Peyer's patch (tissue), 4 donors: ENCODE results near the gene SULT1B1. TPM values are rescaled to one million over a fixed set of nuclear protein-coding genes. Genes with fewer than 3 reads are reported as not detected.
A peak's percentile ranks its signal among the peaks of the same experiment; 100 is the strongest.

Experiments used
- DNase-seq, 3 donors: peaks; one replicate each; pipeline ENCODE4 v3.0.0-alpha.2; 2017 to 2019
- H3K27ac ChIP-seq, 4 donors: fragments of 200-600 bp; sonication (generic); one replicate each; pipeline ENCODE4 v1.5.1; 2016 to 2019
- H3K27me3 ChIP-seq, 2 donors: fragments of 200-600 bp; sonication (generic); one replicate each; pipeline ENCODE4 v1.5.1; 2019
- H3K36me3 ChIP-seq, 3 donors: fragments of 200-600 bp; sonication (generic); one replicate each; pipeline ENCODE4 v1.5.1; 2016 to 2019
- H3K4me1 ChIP-seq, 4 donors: fragments of 200-600 bp; sonication (generic); one replicate each; pipeline ENCODE4 v1.5.1; 2016 to 2019
- H3K4me3 ChIP-seq, 4 donors: fragments of 200-600 bp; sonication (generic); 1 replicate in 3 of 4; 2 replicates in 1 of 4; pipeline ENCODE4 v1.5.1; 2016 to 2019; ENCODE audit warnings: mild to moderate bottlenecking in 1 of 4
- H3K9me3 ChIP-seq, 4 donors: fragments of 200-600 bp; sonication (generic); one replicate each; pipeline ENCODE4 v1.5.1; 2016 to 2019; ENCODE audit warnings: mild to moderate bottlenecking in 1 of 4
- POLR2A ChIP-seq, 2 donors: fragments of 450-650 bp; IDR thresholded peaks; one replicate each; pipeline ENCODE4 v1.5.1; 2017; ENCODE audit warnings: antibody characterized with exemption in 2 of 2, mild to moderate bottlenecking in 2 of 2, moderate library complexity in 2 of 2
- total RNA-seq, 4 donors: library from RNA; depleted of rRNA; stranded (reverse); fragments of >200 nt; gene quantifications; one replicate each; pipeline ENCODE4 v1.1.0, GENCODE V29; 2016
- TF ChIP-seq, protein P1 (sequence below), 6 experiments: fragments of 450-650 bp in 4 of 6; fragments of 200-600 bp in 2 of 6; sonication (generic) in 1 of 6; IDR thresholded peaks; one replicate each; pipeline ENCODE4 v1.5.1; 2017 to 2019; ENCODE audit warnings: antibody characterized with exemption in 6 of 6, mild to moderate bottlenecking in 3 of 6, moderate library complexity in 1 of 6

SULT1B1 gene
- total RNA-seq, 4 donors from 2014 or later: 15.7 to 137 (median 99.9) TPM

DNA sequence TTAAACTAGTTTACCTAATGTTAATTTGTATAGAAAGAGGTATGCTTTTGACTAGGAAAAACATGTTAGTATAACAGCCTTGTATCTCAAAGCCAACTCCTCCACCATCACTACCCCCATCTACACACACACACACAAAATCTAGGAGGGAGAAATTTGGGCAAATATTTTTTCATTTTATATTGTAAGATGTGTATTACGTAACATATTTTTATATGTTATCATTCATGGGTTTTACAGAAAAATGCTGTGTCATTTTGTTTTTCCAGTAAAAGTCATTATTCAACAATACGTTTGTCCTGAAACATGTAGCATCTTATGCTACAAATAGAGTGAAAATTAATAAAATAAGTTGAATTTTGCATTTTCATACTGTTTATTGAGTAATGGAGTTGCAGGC lies 3.0 kb downstream of the SULT1B1 start:
- Histone ChIP-seq H3K36me3 (no peaks in the 10 kb centered on the region), H3K9me3 (no peaks in the 10 kb centered on the region), H3K4me3 (no peak overlapping the region), H3K27ac (no peak overlapping the region), H3K4me1 (peaks cover 0 to 20% (median 3%) of the 10 kb centered on the region in 4 donors), H3K27me3 (no peaks in the 10 kb centered on the region)
- DNase-seq: no peak
- TF ChIP-seq, protein P1, sequence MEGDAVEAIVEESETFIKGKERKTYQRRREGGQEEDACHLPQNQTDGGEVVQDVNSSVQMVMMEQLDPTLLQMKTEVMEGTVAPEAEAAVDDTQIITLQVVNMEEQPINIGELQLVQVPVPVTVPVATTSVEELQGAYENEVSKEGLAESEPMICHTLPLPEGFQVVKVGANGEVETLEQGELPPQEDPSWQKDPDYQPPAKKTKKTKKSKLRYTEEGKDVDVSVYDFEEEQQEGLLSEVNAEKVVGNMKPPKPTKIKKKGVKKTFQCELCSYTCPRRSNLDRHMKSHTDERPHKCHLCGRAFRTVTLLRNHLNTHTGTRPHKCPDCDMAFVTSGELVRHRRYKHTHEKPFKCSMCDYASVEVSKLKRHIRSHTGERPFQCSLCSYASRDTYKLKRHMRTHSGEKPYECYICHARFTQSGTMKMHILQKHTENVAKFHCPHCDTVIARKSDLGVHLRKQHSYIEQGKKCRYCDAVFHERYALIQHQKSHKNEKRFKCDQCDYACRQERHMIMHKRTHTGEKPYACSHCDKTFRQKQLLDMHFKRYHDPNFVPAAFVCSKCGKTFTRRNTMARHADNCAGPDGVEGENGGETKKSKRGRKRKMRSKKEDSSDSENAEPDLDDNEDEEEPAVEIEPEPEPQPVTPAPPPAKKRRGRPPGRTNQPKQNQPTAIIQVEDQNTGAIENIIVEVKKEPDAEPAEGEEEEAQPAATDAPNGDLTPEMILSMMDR (IDR thresholded peaks at IDR 0.05): no peak
- no peak for TF ChIP-seq POLR2A (IDR thresholded peaks at IDR 0.05)

DNA sequence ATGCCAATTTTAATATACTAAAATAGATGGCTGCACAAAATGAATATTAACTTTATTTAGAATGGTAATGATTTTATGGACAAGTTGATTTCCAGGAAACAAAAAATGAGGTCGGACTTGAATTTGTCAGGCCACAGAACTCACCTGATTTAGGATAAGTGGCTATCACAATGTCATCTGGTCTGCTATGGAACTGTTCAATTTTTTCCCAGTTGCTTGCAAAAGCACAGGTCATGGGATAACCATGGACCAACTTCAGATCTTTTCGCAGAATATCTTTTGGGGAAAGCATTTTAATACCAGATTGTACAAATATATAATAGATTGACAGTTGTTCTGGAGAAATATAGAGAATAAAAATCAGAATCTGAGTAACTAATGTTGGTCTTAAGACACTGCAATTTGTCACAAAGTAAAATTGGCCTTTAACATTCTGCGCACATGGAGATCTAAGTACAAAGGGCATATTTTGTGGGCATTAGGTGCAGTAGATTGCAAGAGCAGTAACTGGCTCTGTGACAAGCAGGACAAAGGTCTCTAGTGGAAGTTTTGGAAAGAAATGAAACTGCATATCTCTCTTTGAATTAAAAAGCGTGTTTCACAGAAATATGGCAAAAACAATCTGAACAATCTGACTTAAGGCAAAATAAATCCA lies 5.4 kb downstream of the SULT1B1 start:
- no peaks in the 10 kb centered on the region for H3K9me3 ChIP-seq
- peak overlapping the region in 1 of 4 donors; percentile 60 for H3K27ac ChIP-seq
- no peaks in the 10 kb centered on the region for H3K36me3 ChIP-seq
- H3K4me1 ChIP-seq: peaks cover 0 to 20% (median 0%) of the 10 kb centered on the region in 4 donors
- DNase-seq: peak in 1 of 3 donors; percentile 61
- H3K4me3 ChIP-seq: no peak overlapping the region
- H3K27me3 ChIP-seq: no peaks in the 10 kb centered on the region
- TF ChIP-seq, protein P1 (IDR thresholded peaks at IDR 0.05): no peak
- no peak for TF ChIP-seq POLR2A (IDR thresholded peaks at IDR 0.05)

DNA sequence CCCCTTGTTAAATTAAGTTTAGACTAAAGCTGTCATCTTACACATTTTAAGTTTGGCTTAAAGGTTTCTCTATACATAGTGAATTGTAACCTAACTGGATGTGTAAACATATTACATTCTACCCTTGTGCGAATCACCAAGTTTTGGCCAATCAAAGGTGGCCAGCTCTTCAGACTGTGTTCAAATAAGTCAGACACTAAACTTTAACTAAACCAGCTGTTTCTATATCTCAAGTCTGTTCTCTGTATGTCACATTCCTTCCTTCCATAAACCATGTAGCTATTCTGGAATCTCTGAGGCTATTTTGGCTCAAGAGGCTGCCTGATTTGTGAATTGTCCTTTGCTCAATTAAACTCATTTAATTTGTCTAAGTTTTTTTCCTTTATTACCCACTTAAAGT lies 6.7 kb downstream of the SULT1B1 start:
- TF ChIP-seq POLR2A (IDR thresholded peaks at IDR 0.05): no peak
- TF ChIP-seq, protein P1 (IDR thresholded peaks at IDR 0.05): no peak
- Histone ChIP-seq H3K9me3 (no peaks in the 10 kb centered on the region), H3K36me3 (no peaks in the 10 kb centered on the region), H3K4me3 (no peak overlapping the region), H3K4me1 (peaks cover 0 to 18% (median 0%) of the 10 kb centered on the region in 4 donors), H3K27me3 (no peaks in the 10 kb centered on the region), H3K27ac (no peak overlapping the region)
- no peak for DNase-seq

DNA sequence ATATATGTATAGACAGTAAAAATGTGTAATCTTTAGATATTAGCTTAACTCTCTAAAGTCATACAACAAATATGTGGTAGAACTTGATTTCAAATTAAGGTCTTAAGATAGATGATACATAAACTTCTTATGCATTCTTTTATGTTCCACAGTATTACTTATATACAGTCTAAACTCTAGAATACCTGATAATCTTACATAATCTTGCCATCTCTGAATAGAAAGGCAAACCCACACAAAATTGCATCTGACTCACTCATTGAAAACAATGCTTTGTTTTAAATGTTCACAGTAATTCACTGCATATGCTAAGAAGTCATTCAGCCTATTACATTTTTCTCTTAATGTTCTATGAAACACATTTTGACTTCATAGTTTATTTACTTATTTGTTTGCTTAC lies 10.1 kb downstream of the SULT1B1 start:
- H3K4me3 ChIP-seq: no peak overlapping the region
- H3K4me1 ChIP-seq: no peaks in the 10 kb centered on the region
- TF ChIP-seq, protein P1 (IDR thresholded peaks at IDR 0.05): no peak
- TF ChIP-seq POLR2A (IDR thresholded peaks at IDR 0.05): no peak
- H3K27ac ChIP-seq: no peak overlapping the region
- peaks cover 0 to 14% (median 0%) of the 10 kb centered on the region in 3 donors for H3K36me3 ChIP-seq
- no peaks in the 10 kb centered on the region for H3K9me3 ChIP-seq
- H3K27me3 ChIP-seq: no peaks in the 10 kb centered on the region
- DNase-seq: no peak

DNA sequence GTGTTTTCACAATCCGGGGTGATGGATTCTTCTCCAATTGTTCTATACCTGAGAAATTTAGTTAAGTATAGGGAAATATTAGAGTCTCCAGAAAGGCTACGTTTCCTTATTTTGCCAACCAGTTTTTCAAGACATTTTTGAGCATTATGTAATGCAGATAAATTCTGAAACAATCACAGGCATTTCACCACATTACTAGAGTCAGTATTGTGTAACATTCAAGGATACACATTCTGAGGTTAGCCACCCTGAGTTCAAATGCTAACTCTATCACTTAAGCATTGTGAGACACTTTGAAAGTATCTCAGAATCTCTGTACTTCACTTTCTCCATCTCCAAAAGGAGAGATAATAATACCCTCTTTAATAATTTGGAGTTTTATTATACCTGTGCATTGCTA lies 10.6 kb downstream of the SULT1B1 start:
- no peak for TF ChIP-seq POLR2A (IDR thresholded peaks at IDR 0.05)
- TF ChIP-seq, protein P1 (IDR thresholded peaks at IDR 0.05): no peak
- Histone ChIP-seq H3K9me3 (no peaks in the 10 kb centered on the region), H3K36me3 (peaks cover 0 to 14% (median 0%) of the 10 kb centered on the region in 3 donors), H3K27me3 (no peaks in the 10 kb centered on the region), H3K27ac (no peak overlapping the region), H3K4me3 (no peak overlapping the region), H3K4me1 (no peaks in the 10 kb centered on the region)
- DNase-seq: no peak
